Neural progenitor cell (in vitro differentiated cells): ENCODE data around the gene ADARB2. TPM values are rescaled to one million over a fixed set of nuclear protein-coding genes. Genes with fewer than 3 reads are reported as not detected.

Source experiments
- DNase-seq: peaks from one replicate; pipeline ENCODE4 v3.0.0-alpha.2; 2016; ENCODE audit warnings: low spot score
- H2AFZ ChIP-seq: fragments of 200-600 bp; sonication (generic); replicated peaks from 2 replicates; pipeline ENCODE4 v1.6.1; 2016; ENCODE audit warnings: antibody characterized with exemption
- H3F3A ChIP-seq: fragments of 200-600 bp; sonication (generic); 2 replicates; pipeline ENCODE4 v1.6.1; 2016; ENCODE audit warnings: antibody characterized with exemption, low read depth
- H3K27ac ChIP-seq: fragments of 200-600 bp; sonication (generic); 2 replicates; pipeline ENCODE4 v1.5.1; 2016; ENCODE audit warnings: mild to moderate bottlenecking
- H3K27me3 ChIP-seq: fragments of 200-600 bp; sonication (generic); 2 replicates; pipeline ENCODE4 v1.6.1; 2016; ENCODE audit warnings: mild to moderate bottlenecking, moderate library complexity
- H3K36me3 ChIP-seq: fragments of 200-600 bp; sonication (generic); 2 replicates; pipeline ENCODE4 v1.5.1; 2016
- H3K4me1 ChIP-seq: fragments of 200-600 bp; sonication (generic); 2 replicates; pipeline ENCODE4 v1.6.1; 2016; ENCODE audit warnings: mixed run types
- H3K4me2 ChIP-seq: fragments of 200-600 bp; sonication (generic); 2 replicates; pipeline ENCODE4 v1.6.1; 2016
- H3K4me3 ChIP-seq: fragments of 200-600 bp; sonication (generic); 2 replicates; pipeline ENCODE4 v1.5.1; 2016
- H3K79me2 ChIP-seq: fragments of 200-600 bp; sonication (generic); 2 replicates; pipeline ENCODE4 v1.6.1; 2016; ENCODE audit warnings: low read depth
- H3K9ac ChIP-seq: fragments of 200-600 bp; sonication (generic); 2 replicates; pipeline ENCODE4 v1.6.1; 2016
- H3K9me3 ChIP-seq: fragments of 200-600 bp; sonication (generic); 2 replicates; pipeline ENCODE4 v1.5.1; 2016; ENCODE audit warnings: low read depth
- H4K20me1 ChIP-seq: fragments of 200-600 bp; sonication (generic); 2 replicates; pipeline ENCODE4 v1.6.1; 2016; ENCODE audit warnings: low read depth
- H3K27ac Mint-ChIP-seq: 3 replicates; pipeline ENCODE4 v1.8.0; 2021; ENCODE audit warnings: mixed read lengths
- H3K27me3 Mint-ChIP-seq: 2 replicates; pipeline ENCODE4 v1.8.0; 2022; ENCODE audit warnings: low read depth, mild to moderate bottlenecking, inconsistent platforms, moderate library complexity, mixed read lengths; ENCODE audit not compliant: insufficient read depth
- H3K36me3 Mint-ChIP-seq: 3 replicates; pipeline ENCODE4 v1.8.0; 2021; ENCODE audit warnings: mixed read lengths
- H3K4me1 Mint-ChIP-seq: 3 replicates; pipeline ENCODE4 v1.8.0; 2021; ENCODE audit warnings: mixed read lengths
- H3K4me3 Mint-ChIP-seq: 3 replicates; pipeline ENCODE4 v1.8.0; 2021; ENCODE audit warnings: mild to moderate bottlenecking, moderate library complexity, mixed read lengths
- H3K9me3 Mint-ChIP-seq: 3 replicates; pipeline ENCODE4 v1.8.0; 2020; ENCODE audit warnings: mixed read lengths
- EZH2 ChIP-seq: fragments of 200-600 bp; sonication (generic); IDR thresholded peaks from 2 replicates; pipeline ENCODE4 v1.6.1; 2017; ENCODE audit warnings: antibody characterized with exemption, mild to moderate bottlenecking, moderate library complexity
- EZH2phosphoT487 ChIP-seq: fragments of 200-600 bp; sonication (generic); IDR thresholded peaks from 2 replicates; pipeline ENCODE4 v1.6.1; 2017; ENCODE audit warnings: antibody characterized with exemption
- total RNA-seq: library from RNA; depleted of rRNA; stranded (reverse); fragments of >200 nt; gene quantifications from 2 replicates; pipeline ENCODE4 v1.2.3, GENCODE V29; 2015; ENCODE audit warnings: low replicate concordance
- TF ChIP-seq, protein P1 (sequence below): fragments of 200-600 bp; sonication (generic); IDR thresholded peaks from 2 replicates; pipeline ENCODE4 v1.5.1; 2017; ENCODE audit warnings: antibody characterized with exemption, mild to moderate bottlenecking

ADARB2 gene
- total RNA-seq, 1 donor from 2014 or later: not detected

DNA sequence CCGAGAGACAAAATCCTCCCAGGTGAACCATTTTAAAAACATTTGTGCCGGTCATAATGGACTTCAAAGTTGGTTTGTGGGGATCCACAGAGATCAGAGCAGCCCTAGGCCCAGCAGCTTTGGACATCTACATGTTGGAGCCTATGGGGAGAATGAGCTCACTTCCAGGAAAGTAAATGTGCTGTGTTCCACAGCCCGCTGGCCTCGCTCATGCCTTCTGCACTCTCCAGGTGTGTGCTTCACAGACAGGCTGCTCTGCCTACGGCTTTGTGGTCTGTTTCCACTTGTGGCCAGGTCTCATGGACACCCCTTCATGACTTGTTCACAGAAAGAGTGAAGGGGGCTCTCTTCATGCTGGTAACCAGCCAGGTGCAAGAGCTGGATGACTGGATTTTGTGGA, 141.6 kb downstream of the ADARB2 start:
- Histone ChIP-seq H3K79me2 (no peaks in the 10 kb centered on the region), H3K27ac (no peak overlapping the region), H3K9me3 (no peaks in the 10 kb centered on the region), H3K4me3 (no peak overlapping the region), H3K36me3 (no peaks in the 10 kb centered on the region), H4K20me1 (no peaks in the 10 kb centered on the region), H3K9ac (no peak overlapping the region), H2AFZ (no peak overlapping the region), H3K4me1 (no peaks in the 10 kb centered on the region), H3K4me2 (no peak overlapping the region), H3F3A (no peaks in the 10 kb centered on the region), H3K27me3 (no peaks in the 10 kb centered on the region)
- TF ChIP-seq, protein P1, sequence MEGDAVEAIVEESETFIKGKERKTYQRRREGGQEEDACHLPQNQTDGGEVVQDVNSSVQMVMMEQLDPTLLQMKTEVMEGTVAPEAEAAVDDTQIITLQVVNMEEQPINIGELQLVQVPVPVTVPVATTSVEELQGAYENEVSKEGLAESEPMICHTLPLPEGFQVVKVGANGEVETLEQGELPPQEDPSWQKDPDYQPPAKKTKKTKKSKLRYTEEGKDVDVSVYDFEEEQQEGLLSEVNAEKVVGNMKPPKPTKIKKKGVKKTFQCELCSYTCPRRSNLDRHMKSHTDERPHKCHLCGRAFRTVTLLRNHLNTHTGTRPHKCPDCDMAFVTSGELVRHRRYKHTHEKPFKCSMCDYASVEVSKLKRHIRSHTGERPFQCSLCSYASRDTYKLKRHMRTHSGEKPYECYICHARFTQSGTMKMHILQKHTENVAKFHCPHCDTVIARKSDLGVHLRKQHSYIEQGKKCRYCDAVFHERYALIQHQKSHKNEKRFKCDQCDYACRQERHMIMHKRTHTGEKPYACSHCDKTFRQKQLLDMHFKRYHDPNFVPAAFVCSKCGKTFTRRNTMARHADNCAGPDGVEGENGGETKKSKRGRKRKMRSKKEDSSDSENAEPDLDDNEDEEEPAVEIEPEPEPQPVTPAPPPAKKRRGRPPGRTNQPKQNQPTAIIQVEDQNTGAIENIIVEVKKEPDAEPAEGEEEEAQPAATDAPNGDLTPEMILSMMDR: no peak
- TF ChIP-seq EZH2 (no peak), EZH2phosphoT487 (no peak)
- no peak for DNase-seq
- Mint-ChIP-seq H3K27ac (no peak overlapping the region), H3K27me3 (no peaks in the 10 kb centered on the region), H3K36me3 (no peaks in the 10 kb centered on the region), H3K4me3 (no peak overlapping the region), H3K9me3 (no peaks in the 10 kb centered on the region), H3K4me1 (peaks cover 10% of the 10 kb centered on the region)

DNA sequence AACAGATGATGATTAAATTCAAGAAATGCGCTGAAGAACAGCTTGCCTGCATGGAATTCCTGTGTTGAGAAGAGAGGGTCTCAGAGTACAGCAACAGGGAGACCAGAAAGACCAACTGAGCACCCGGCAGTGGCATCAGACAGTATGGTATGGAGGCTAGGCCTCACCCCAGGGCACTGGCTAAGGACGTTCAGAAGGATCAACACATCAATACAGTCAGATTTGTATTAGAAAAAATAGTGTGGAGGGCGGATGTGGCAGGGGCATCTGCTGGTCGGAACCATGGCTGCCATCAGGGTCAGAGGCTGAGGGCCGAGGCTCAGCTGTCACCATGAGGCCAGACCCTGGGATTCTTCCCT, 142.1 kb downstream of the ADARB2 start:
- H3K4me1 ChIP-seq: no peaks in the 10 kb centered on the region
- no peak overlapping the region for H3K4me2 ChIP-seq
- H3K9ac ChIP-seq: no peak overlapping the region
- Mint-ChIP-seq H3K4me1 (peaks cover 10% of the 10 kb centered on the region), H3K27me3 (no peaks in the 10 kb centered on the region), H3K4me3 (no peak overlapping the region), H3K36me3 (no peaks in the 10 kb centered on the region), H3K27ac (no peak overlapping the region), H3K9me3 (no peaks in the 10 kb centered on the region)
- no peaks in the 10 kb centered on the region for H3F3A ChIP-seq
- H2AFZ ChIP-seq: no peak overlapping the region
- TF ChIP-seq EZH2: no peak
- TF ChIP-seq EZH2phosphoT487: no peak
- TF ChIP-seq, protein P1: no peak
- H3K36me3 ChIP-seq: no peaks in the 10 kb centered on the region
- DNase-seq: no peak
- no peaks in the 10 kb centered on the region for H3K27me3 ChIP-seq
- H3K4me3 ChIP-seq: no peak overlapping the region
- no peaks in the 10 kb centered on the region for H3K9me3 ChIP-seq
- no peaks in the 10 kb centered on the region for H4K20me1 ChIP-seq
- H3K79me2 ChIP-seq: no peaks in the 10 kb centered on the region
- no peak overlapping the region for H3K27ac ChIP-seq

DNA sequence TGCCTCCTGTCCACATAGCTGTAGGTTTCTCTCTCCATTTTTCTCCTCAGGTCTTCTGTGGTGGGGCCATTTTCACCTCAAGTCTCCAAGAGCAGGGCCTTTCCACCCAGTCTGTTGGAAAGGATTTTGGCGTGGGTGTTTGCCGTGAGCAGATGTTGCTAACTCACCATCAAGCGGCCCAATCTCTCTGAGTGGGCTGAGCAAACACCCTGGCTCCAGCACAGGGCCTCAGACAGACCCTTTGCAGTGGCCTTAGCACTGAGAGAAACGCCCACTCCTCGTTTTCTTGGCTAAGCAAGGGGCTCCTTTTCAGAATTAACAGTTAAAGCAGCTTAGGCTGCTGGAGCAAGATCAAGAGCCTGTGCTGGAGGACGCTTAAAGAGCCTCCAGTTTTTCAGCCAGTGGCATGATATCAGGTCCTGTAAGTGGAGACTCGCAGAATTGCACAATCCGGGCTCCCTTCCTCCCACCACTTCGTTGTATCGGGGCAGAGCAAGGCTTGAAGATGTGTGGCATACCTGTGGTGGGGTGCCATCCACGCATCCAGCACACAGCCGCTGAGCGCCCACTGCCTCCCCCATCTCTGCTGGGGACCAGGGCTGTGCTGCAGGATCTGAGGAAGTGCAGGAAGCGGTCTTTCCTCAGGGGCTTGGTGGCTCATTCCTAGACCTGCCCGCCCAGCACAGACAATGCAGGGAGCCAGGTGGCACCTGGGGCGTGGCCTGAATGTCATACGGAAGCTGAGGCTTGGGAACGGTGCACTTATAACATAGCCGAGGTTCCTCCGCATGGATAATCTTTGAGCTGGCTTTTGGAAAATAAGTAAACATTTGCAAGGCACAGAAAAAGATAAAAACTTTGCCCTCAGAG, 142.7 kb downstream of the ADARB2 start:
- H3K9me3 ChIP-seq: no peaks in the 10 kb centered on the region
- no peaks in the 10 kb centered on the region for H3F3A ChIP-seq
- no peaks in the 10 kb centered on the region for H3K36me3 ChIP-seq
- no peaks in the 10 kb centered on the region for H4K20me1 ChIP-seq
- DNase-seq: no peak
- Mint-ChIP-seq H3K27me3 (peaks cover 3% of the 10 kb centered on the region), H3K36me3 (no peaks in the 10 kb centered on the region), H3K9me3 (no peaks in the 10 kb centered on the region), H3K4me1 (peaks cover 10% of the 10 kb centered on the region), H3K27ac (peak overlapping the region; percentile 34), H3K4me3 (no peak overlapping the region)
- H3K4me3 ChIP-seq: no peak overlapping the region
- TF ChIP-seq EZH2: no peak
- TF ChIP-seq, protein P1: no peak
- TF ChIP-seq EZH2phosphoT487: no peak
- H3K9ac ChIP-seq: no peak overlapping the region
- no peaks in the 10 kb centered on the region for H3K79me2 ChIP-seq
- H2AFZ ChIP-seq: no peak overlapping the region
- no peak overlapping the region for H3K4me2 ChIP-seq
- no peaks in the 10 kb centered on the region for H3K4me1 ChIP-seq
- no peaks in the 10 kb centered on the region for H3K27me3 ChIP-seq
- no peak overlapping the region for H3K27ac ChIP-seq
